GM21381 (cell line): ENCODE results near the gene CCS.
"Not testable (repeated sequence)": the region's sequence is repeated elsewhere in the genome, so short reads cannot be mapped to it uniquely, and the experiment has no call there.

Experiments used
- ATAC-seq: cut with Tn5 transposase; IDR thresholded peaks from one replicate; pipeline ENCODE4 v1.9.1; 2021; ENCODE audit warnings: mild to moderate bottlenecking, moderate library complexity; ENCODE audit not compliant: unreplicated experiment

CCS gene

GRCh38 chr11:66589996-66590675, 2.8 kb upstream of the CCS start:
- ATAC-seq, result no peak

GRCh38 chr11:66591175-66591574, 1.8 kb upstream of the CCS start:
- no peak for ATAC-seq

GRCh38 chr11:66593303-66593635, 284 bp downstream of the CCS start:
- no peak for ATAC-seq

GRCh38 chr11:66593650-66594049, 665 bp downstream of the CCS start:
- ATAC-seq, result no peak

GRCh38 chr11:66595245-66595904, 2.4 kb downstream of the CCS start:
- ATAC-seq, result no peak

GRCh38 chr11:66598993-66599392, 6.0 kb downstream of the CCS start:
- no peak for ATAC-seq

- no peak for ATAC-seq
These were observed 7.2 kb downstream of the CCS start for GRCh38 chr11:66600219-66600618.

- no peak for ATAC-seq
These were observed 7.7 kb downstream of the CCS start for GRCh38 chr11:66600631-66601233.

GRCh38 chr11:66603072-66603471, 10.1 kb downstream of the CCS start:
- no peak for ATAC-seq

GRCh38 chr11:66604155-66604554, 11.2 kb downstream of the CCS start:
- no peak for ATAC-seq

- ATAC-seq, result not testable (repeated sequence)
These were observed 13.6 kb downstream of the CCS start for GRCh38 chr11:66606608-66607007.

- no peak for ATAC-seq
These were observed 14.3 kb downstream of the CCS start for GRCh38 chr11:66607126-66607834.

GRCh38 chr11:66609721-66610617, 17.0 kb downstream of the CCS start:
- no peak for ATAC-seq

- no peak for ATAC-seq
These were observed 19.5 kb downstream of the CCS start for GRCh38 chr11:66612458-66612857.

GRCh38 chr11:66614073-66614472, 21.1 kb downstream of the CCS start:
- ATAC-seq, result no peak

- ATAC-seq, result peak; percentile 87
These were observed 23.6 kb downstream of the CCS start, which contains the start of gene RBM14 for GRCh38 chr11:66616379-66617154. Gene RBM14, plus strand, starts transcription at chr11:66616630. Its CDS starts 91 bp downstream, at chr11:66616721.

GRCh38 chr11:66617155-66617834, 24.3 kb downstream of the CCS start:
- peak; percentile 14 for ATAC-seq

GRCh38 chr11:66619080-66619554, 26.1 kb downstream of the CCS start:
- no peak for ATAC-seq

GRCh38 chr11:66624450-66624849, 31.5 kb downstream of the CCS start:
- ATAC-seq, result no peak
